IPS-15b (cell line): ENCODE data around the gene MAP4K4.

Source experiments
- H3K27me3 ChIP-seq: one replicate; pipeline ENCODE4 v1.6.1; 2013; ENCODE audit warnings: low read length; ENCODE audit not compliant: control insufficient read depth, insufficient read depth
- H3K36me3 ChIP-seq: one replicate; pipeline ENCODE4 v1.6.1; 2013; ENCODE audit warnings: low read length; ENCODE audit not compliant: control insufficient read depth, insufficient read depth
- H3K4me1 ChIP-seq: one replicate; pipeline ENCODE4 v1.6.1; 2013; ENCODE audit warnings: mild to moderate bottlenecking, low read length; ENCODE audit not compliant: control insufficient read depth, insufficient read depth
- H3K4me3 ChIP-seq: one replicate; pipeline ENCODE4 v1.5.1; 2013; ENCODE audit warnings: low read depth, low read length
- H3K9ac ChIP-seq: one replicate; pipeline ENCODE4 v1.6.1; 2013; ENCODE audit warnings: low read depth, mild to moderate bottlenecking, low read length
- H3K9me3 ChIP-seq: one replicate; pipeline ENCODE4 v1.6.1; 2013; ENCODE audit warnings: mild to moderate bottlenecking, low read length; ENCODE audit not compliant: control insufficient read depth, insufficient read depth

MAP4K4 gene

GRCh38 chr2:101697124-101698013 lies at the start of gene MAP4K4:
Gene MAP4K4 (plus strand): TSS chr2:101697707. CDS start chr2:101698081, 374 bp downstream.
- no peaks in the 10 kb centered on the region for H3K9me3 ChIP-seq
- H3K9ac ChIP-seq, result peak within 1 kb of the TSS; percentile 74
- H3K4me3 ChIP-seq, result peak within 1 kb of the TSS; percentile 88
- H3K4me1 ChIP-seq, result peaks cover 6% of the 10 kb centered on the region
- no peaks in the 10 kb centered on the region for H3K27me3 ChIP-seq
- H3K36me3 ChIP-seq, result no peaks in the 10 kb centered on the region

GRCh38 chr2:101653469-101653868 lies 44.0 kb upstream of the MAP4K4 start:
- no peaks in the 10 kb centered on the region for H3K27me3 ChIP-seq
- H3K4me3 ChIP-seq, result no peak overlapping the region
- no peaks in the 10 kb centered on the region for H3K9me3 ChIP-seq
- H3K9ac ChIP-seq, result no peak overlapping the region
- H3K36me3 ChIP-seq, result no peaks in the 10 kb centered on the region
- H3K4me1 ChIP-seq, result no peaks in the 10 kb centered on the region

GRCh38 chr2:101655702-101656422 lies 41.6 kb upstream of the MAP4K4 start:
- Histone ChIP-seq H3K4me1 (no peaks in the 10 kb centered on the region), H3K36me3 (no peaks in the 10 kb centered on the region), H3K9ac (no peak overlapping the region), H3K27me3 (no peaks in the 10 kb centered on the region), H3K9me3 (no peaks in the 10 kb centered on the region), H3K4me3 (no peak overlapping the region)

- H3K36me3 ChIP-seq, result no peaks in the 10 kb centered on the region
- H3K9ac ChIP-seq, result no peak overlapping the region
- H3K27me3 ChIP-seq, result no peaks in the 10 kb centered on the region
- no peaks in the 10 kb centered on the region for H3K9me3 ChIP-seq
- H3K4me1 ChIP-seq, result no peaks in the 10 kb centered on the region
- H3K4me3 ChIP-seq, result no peak overlapping the region
Observed at GRCh38 chr2:101657787-101658186, 39.7 kb upstream of the MAP4K4 start.

- no peak overlapping the region for H3K4me3 ChIP-seq
- H3K27me3 ChIP-seq, result no peaks in the 10 kb centered on the region
- H3K4me1 ChIP-seq, result no peaks in the 10 kb centered on the region
- no peak overlapping the region for H3K9ac ChIP-seq
- no peaks in the 10 kb centered on the region for H3K9me3 ChIP-seq
- H3K36me3 ChIP-seq, result no peaks in the 10 kb centered on the region
Observed at GRCh38 chr2:101658387-101658786, 39.1 kb upstream of the MAP4K4 start.

- Histone ChIP-seq H3K36me3 (no peaks in the 10 kb centered on the region), H3K9me3 (no peaks in the 10 kb centered on the region), H3K4me3 (no peak overlapping the region), H3K4me1 (no peaks in the 10 kb centered on the region), H3K27me3 (no peaks in the 10 kb centered on the region), H3K9ac (no peak overlapping the region)
Observed at GRCh38 chr2:101665312-101665711, 32.2 kb upstream of the MAP4K4 start.

- Histone ChIP-seq H3K27me3 (no peaks in the 10 kb centered on the region), H3K9me3 (no peaks in the 10 kb centered on the region), H3K4me3 (no peak overlapping the region), H3K9ac (no peak overlapping the region), H3K4me1 (no peaks in the 10 kb centered on the region), H3K36me3 (no peaks in the 10 kb centered on the region)
Observed at GRCh38 chr2:101667823-101668222, 29.7 kb upstream of the MAP4K4 start.

GRCh38 chr2:101672047-101672446 lies 25.5 kb upstream of the MAP4K4 start:
- no peak overlapping the region for H3K9ac ChIP-seq
- no peak overlapping the region for H3K4me3 ChIP-seq
- no peaks in the 10 kb centered on the region for H3K4me1 ChIP-seq
- no peaks in the 10 kb centered on the region for H3K27me3 ChIP-seq
- H3K9me3 ChIP-seq, result no peaks in the 10 kb centered on the region
- no peaks in the 10 kb centered on the region for H3K36me3 ChIP-seq

GRCh38 chr2:101673920-101674319 lies 23.6 kb upstream of the MAP4K4 start:
- Histone ChIP-seq H3K9me3 (no peaks in the 10 kb centered on the region), H3K4me1 (no peaks in the 10 kb centered on the region), H3K36me3 (no peaks in the 10 kb centered on the region), H3K9ac (no peak overlapping the region), H3K4me3 (no peak overlapping the region), H3K27me3 (no peaks in the 10 kb centered on the region)

- H3K36me3 ChIP-seq, result no peaks in the 10 kb centered on the region
- no peaks in the 10 kb centered on the region for H3K9me3 ChIP-seq
- no peak overlapping the region for H3K9ac ChIP-seq
- H3K4me1 ChIP-seq, result no peaks in the 10 kb centered on the region
- no peaks in the 10 kb centered on the region for H3K27me3 ChIP-seq
- no peak overlapping the region for H3K4me3 ChIP-seq
Observed at GRCh38 chr2:101675512-101675911, 22.0 kb upstream of the MAP4K4 start.

GRCh38 chr2:101676674-101677073 lies 20.8 kb upstream of the MAP4K4 start:
- no peaks in the 10 kb centered on the region for H3K36me3 ChIP-seq
- no peak overlapping the region for H3K9ac ChIP-seq
- H3K4me1 ChIP-seq, result no peaks in the 10 kb centered on the region
- no peaks in the 10 kb centered on the region for H3K27me3 ChIP-seq
- no peaks in the 10 kb centered on the region for H3K9me3 ChIP-seq
- no peak overlapping the region for H3K4me3 ChIP-seq

GRCh38 chr2:101677658-101678057 lies 19.8 kb upstream of the MAP4K4 start:
- no peak overlapping the region for H3K9ac ChIP-seq
- H3K4me3 ChIP-seq, result no peak overlapping the region
- H3K27me3 ChIP-seq, result no peaks in the 10 kb centered on the region
- H3K4me1 ChIP-seq, result no peaks in the 10 kb centered on the region
- H3K9me3 ChIP-seq, result no peaks in the 10 kb centered on the region
- H3K36me3 ChIP-seq, result no peaks in the 10 kb centered on the region
